Non-pigmented ciliary epithelial cell (primary cell): ENCODE data around the gene SLC7A6OS.

Experiments used
- DNase-seq: peaks from one replicate; pipeline ENCODE4 v3.0.0-alpha.2; 2010; ENCODE audit warnings: low read depth

Gene SLC7A6OS

GRCh38 chr16:68344252-68344651 lies 33.5 kb upstream of the SLC7A6OS start:
- no peak for DNase-seq

- no peak for DNase-seq
Observed at GRCh38 chr16:68343137-68343536, 32.4 kb upstream of the SLC7A6OS start.

- no peak for DNase-seq
Observed at GRCh38 chr16:68342620-68343019, 31.9 kb upstream of the SLC7A6OS start.

GRCh38 chr16:68339214-68339613 lies 28.5 kb upstream of the SLC7A6OS start:
- no peak for DNase-seq

GRCh38 chr16:68338326-68339119 lies 27.8 kb upstream of the SLC7A6OS start:
- no peak for DNase-seq

- no peak for DNase-seq
Observed at GRCh38 chr16:68335175-68335574, 24.4 kb upstream of the SLC7A6OS start.

- DNase-seq = no peak
Observed at GRCh38 chr16:68332411-68333121, 21.8 kb upstream of the SLC7A6OS start.

- DNase-seq = no peak
Observed at GRCh38 chr16:68331879-68332410, 21.2 kb upstream of the SLC7A6OS start.

GRCh38 chr16:68328860-68329390 lies 18.2 kb upstream of the SLC7A6OS start:
- DNase-seq = no peak

GRCh38 chr16:68328151-68328859 lies 17.6 kb upstream of the SLC7A6OS start:
- DNase-seq = peak; percentile 81

- DNase-seq = no peak
Observed at GRCh38 chr16:68324780-68325357, 14.1 kb upstream of the SLC7A6OS start.

GRCh38 chr16:68324336-68324735 lies 13.6 kb upstream of the SLC7A6OS start:
- DNase-seq = no peak

GRCh38 chr16:68319185-68319908 lies 8.6 kb upstream of the SLC7A6OS start:
- DNase-seq = no peak

GRCh38 chr16:68313116-68313515 lies 2.4 kb upstream of the SLC7A6OS start:
- DNase-seq = no peak

GRCh38 chr16:68310437-68310773 lies 341 bp downstream of the SLC7A6OS start:
- no peak for DNase-seq

GRCh38 chr16:68309799-68310198 lies 947 bp downstream of the SLC7A6OS start:
- DNase-seq = no peak

- DNase-seq = no peak
Observed at GRCh38 chr16:68306633-68307032, 4.1 kb downstream of the SLC7A6OS start.

- no peak for DNase-seq
Observed at GRCh38 chr16:68300734-68301459, 9.8 kb downstream of the SLC7A6OS start.

GRCh38 chr16:68299571-68300453 lies 10.9 kb downstream of the SLC7A6OS start:
- DNase-seq = no peak
